D721Med (cell line): ENCODE data around the gene RRBP1.

Experiments used
- DNase-seq: peaks from one replicate; pipeline ENCODE4 v3.0.0; 2011; ENCODE audit warnings: low spot score; ENCODE audit not compliant: insufficient read length
- FAIRE-seq: peaks from 2 replicates; lab custom pipeline; 2011; peaks lifted over from hg19 to GRCh38; lab: Jason Lieb, UNC
- TF ChIP-seq, protein P1 (sequence below): IDR thresholded peaks from 2 replicates; pipeline ENCODE4 v1.5.1; 2012; ENCODE audit warnings: mild to moderate bottlenecking, control low read depth; ENCODE audit not compliant: insufficient read depth; ENCODE audit errors: missing control alignments

RRBP1 gene

DNA sequence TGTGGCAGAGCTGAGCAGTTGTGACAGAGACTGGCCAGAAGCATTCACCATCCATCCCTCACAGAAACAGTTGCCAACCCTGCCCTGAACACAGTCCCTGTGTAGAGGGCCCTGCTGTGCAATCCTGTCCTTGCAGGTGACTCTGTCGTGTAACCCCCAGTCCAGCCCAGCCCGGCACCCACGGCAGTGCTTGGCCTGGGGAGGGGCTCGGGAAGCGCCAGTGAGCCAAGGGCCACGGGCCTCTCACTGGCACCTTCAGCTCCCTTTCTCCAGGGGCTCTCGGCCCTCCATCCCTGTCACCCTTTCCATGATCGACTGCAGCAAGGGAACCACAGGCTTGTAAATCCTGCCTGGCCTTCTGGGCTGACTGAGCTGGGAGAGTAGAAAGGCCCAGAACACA is 53.0 kb downstream of the RRBP1 start:
- FAIRE-seq (no peak), DNase-seq (no peak)
- TF ChIP-seq, protein P1, sequence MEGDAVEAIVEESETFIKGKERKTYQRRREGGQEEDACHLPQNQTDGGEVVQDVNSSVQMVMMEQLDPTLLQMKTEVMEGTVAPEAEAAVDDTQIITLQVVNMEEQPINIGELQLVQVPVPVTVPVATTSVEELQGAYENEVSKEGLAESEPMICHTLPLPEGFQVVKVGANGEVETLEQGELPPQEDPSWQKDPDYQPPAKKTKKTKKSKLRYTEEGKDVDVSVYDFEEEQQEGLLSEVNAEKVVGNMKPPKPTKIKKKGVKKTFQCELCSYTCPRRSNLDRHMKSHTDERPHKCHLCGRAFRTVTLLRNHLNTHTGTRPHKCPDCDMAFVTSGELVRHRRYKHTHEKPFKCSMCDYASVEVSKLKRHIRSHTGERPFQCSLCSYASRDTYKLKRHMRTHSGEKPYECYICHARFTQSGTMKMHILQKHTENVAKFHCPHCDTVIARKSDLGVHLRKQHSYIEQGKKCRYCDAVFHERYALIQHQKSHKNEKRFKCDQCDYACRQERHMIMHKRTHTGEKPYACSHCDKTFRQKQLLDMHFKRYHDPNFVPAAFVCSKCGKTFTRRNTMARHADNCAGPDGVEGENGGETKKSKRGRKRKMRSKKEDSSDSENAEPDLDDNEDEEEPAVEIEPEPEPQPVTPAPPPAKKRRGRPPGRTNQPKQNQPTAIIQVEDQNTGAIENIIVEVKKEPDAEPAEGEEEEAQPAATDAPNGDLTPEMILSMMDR, result no peak

DNA sequence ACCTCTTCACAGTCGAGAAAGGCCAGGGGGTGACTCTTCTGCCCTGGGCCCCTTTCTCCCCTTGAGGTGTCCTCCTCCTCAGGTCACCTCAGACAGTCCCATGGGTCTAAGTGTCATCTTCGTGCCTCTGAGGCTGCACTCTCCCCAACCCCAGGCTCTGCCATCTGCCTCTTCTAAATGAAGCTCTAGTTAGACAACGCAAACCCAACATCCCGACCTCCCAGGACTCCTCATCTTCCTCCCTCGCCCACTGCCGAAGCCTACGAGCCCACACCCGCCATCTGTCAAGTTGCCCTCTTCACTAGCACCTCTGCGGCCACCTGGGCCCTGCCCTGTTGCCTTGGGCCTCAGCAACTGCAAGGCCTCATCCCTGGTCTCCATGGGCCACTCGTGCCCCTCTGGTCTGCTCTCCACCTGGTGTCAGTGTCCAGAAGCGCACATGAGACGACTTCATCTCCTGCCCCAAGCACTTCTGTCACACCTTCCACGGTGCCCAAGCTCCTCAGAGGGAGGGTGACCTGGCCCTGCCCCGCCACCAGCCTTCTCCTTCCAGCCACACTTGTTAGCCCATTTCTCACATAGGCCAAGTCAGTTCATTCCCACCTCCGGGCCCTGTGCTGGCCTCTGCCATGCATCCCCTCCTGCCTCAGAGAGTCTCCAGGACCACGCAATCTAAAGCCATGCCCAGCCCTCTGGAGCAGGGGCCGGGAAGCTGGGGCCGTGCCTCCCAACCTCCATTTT is 53.8 kb downstream of the RRBP1 start:
- no peak for DNase-seq
- TF ChIP-seq, protein P1, result no peak
- no peak for FAIRE-seq

DNA sequence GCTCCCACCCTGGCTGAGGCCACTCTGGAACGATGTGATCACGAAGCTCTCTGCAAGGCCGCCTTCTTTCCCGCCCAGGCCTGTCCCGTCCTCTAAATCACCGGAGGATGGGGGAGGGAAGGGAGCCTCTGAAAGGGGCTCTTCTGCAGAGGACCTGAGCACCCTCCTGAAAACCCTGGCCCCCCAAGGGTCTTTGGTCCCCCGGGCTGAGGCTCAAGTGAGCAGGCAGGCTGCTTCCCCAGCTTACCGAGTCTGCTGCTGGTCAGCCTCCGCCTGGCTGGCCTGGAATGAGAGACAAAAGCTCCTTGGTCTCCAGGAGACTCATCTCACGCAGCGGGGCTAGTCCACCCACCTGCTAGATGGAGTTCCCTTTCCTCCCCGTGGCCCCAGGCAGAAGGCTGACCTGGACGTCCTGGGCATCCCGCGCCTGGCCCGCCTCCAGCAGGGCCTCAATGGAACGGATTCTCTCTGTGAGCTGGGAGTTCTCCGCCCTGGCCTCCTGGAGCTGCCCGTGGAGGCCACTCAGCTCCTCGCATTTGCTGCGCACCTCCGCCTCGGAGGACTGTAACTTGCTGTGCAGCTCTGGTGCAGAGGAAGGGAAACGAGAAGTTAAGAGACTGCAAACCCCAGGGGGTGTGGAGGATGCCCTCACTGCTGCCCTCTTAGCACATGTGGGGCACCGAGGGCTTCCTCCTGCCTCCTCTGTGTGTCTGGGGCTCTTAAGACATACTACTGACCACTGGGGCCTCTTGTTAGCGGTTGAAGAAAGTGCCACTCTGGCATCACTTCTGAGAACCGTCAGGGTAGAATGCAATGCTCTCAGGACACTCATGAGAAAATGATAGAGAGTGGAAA is 54.7 kb downstream of the RRBP1 start:
- TF ChIP-seq, protein P1, result no peak
- DNase-seq, result no peak
- FAIRE-seq, result no peak

DNA sequence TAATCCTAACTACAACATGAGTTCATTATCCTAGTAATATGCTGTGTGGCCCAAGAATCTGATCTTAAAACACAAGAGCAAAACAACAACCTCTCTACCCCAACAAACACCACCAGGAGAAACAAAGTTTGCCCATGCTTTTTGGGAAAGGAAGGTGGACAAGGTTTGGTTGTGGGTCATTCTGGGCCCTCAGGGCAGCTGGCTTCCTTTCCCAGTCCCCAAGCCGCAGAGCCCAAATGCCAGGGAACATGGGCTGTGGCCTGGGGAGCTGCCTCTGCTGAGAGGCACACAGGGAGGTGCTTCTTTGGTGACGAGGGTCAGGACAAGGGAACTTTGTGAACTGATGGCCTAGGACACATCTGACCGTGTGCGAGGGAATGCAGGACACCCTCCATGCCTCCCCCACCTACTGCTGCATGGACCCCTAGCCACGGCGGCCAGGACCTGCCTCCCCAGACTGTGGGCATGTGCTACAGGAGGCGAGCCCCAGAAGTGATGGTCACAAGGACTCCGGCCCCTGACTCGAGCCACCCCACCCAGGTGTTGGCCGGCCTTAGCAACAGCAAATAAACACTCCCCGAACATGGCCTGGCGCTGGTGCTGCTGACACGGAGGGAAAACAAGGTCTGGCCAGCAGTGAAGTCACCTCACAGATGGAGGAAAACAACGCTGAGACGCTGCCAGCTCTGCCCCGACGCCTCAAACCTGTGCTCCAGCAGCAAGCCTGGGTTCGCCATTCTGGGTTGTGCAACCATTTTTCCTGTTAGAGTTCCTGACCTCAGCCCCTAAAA is 55.6 kb downstream of the RRBP1 start:
- FAIRE-seq (no peak), DNase-seq (no peak)
- TF ChIP-seq, protein P1, result no peak

DNA sequence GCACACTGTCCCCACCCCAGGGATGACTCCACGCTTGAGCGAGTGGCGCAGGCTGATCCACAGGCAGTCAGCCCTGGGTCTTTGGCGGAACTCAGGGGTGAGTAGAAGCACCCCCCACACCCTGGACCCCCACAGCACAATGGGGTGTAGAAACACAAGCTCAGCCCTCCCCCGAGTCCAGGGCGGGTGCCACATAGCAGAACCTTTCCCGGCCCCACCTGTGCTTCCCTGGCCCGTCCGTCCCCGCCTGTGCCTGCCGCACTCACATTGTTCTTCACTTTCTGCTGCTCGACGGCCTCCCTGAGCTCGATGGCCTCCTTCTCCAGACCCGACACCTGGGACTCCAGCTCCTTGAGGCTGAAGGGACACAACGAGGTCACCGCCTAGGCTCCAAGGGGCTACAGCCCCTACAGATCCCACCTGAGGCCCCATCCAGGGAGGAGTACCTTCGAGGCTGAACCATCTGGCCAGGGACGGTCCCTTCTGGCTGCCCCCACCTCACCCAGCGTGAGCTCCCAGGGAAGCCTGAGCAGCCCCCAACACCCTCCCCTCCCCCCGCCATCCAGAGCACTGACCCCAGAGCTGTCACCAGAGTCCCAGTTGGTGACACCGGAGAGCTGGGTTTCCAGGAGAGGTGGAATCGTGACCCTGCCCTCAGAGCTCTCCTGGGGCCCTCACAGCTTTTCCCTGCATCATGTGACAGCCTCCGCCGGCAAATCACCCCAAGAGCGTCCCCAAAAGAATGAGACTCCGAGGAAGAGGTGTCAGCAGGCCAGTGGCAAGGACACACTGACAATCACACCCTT is 56.6 kb downstream of the RRBP1 start:
- FAIRE-seq (no peak), DNase-seq (no peak)
- TF ChIP-seq, protein P1, result no peak

DNA sequence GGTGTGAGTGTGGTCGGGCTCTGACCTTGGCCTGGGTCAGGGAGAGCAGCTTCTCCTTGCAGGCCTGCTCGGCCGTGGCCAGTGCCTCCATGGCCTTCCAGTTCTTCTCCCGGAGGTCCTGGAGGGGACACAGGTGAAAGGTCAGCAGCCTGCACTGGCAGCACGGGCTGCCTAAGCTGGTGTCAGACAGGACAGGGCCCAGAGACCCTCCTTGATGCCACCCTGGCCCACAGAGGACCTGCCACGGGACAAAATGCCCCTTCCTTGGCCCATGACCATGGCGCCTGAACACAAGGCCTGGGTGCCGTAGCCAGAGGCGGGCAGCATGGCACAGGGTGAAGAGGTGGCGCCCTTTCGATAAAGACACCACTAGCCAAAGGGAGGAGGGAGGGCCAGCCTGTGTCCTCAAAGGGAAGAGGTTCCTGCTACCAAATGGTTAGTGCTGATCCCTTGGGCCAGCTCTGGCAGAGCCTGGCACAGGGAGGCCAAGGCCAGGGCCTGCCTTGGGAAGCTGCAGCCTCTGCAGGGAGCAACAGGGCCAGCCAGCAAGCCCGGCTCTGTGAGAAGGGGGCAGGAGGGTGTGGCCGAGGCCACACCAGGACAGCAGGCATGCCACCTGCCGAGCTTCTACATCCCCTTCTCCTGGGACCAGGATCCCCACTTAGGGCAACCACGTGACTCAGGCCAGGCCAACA is 57.3 kb downstream of the RRBP1 start:
- FAIRE-seq (no peak), DNase-seq (no peak)
- TF ChIP-seq, protein P1, result no peak
